ENCODE data around the gene SEMA3A.
A peak's percentile ranks its signal among the peaks of the same experiment; 100 is the strongest.

The SEMA3A gene

DNA sequence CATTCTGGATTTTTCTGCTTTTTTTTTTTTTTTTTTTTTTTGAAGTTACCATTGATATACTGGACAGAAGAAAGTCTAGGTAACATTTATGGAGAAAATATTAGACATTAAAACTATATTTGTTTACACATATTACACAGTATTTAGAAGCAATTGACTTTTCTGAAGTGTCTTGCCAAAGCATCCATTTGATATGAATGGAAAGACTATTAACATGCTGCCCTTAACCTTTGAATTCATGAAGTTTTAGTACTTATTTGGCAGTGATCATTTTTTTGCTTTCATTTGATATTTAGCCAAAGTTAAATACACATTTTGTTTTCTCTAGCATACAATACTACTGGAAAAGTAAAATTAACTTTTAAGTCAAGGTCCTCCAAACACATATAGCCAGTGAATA is 210.0 kb downstream of the SEMA3A start:
- intact Hi-C loops (cut with DNase I), result no loop called here
- no peak for DNase-seq

GRCh38 chr7:83984076-83984475 is 210.5 kb downstream of the SEMA3A start:
- DNase-seq, result no peak
- intact Hi-C loops (cut with DNase I), result no loop called here

- intact Hi-C loops (cut with DNase I), result no loop called here
- no peak for DNase-seq
Observed at GRCh38 chr7:83983606-83984005, 211.0 kb downstream of the SEMA3A start.

DNA sequence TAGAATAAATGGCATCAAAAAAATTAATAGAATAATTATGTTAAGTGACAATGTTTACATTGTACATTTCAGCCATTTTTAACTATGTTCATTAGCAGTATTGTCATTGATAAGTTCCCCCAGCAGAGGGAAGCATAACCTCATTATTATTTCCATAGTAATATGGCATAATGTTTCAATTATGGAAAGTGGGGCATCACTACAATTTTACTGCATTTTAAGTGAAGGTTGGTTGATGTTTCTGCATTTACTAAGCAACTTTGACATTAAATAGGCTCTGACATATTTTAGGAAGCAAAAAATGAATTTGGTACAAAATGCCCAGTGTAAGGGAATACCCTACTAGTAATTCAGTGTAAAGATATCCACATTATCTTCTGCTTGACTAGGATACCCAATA is 218.3 kb downstream of the SEMA3A start:
- intact Hi-C loops (cut with DNase I), result loop anchor here (5.0 to 10.0 kb wide), 2 partner anchors 208 to 1051 kb away; no protein-coding TSS in a partner anchor
- DNase-seq, result peak in 6 of 42 donors; percentile 10 to 59 (median 26)

DNA sequence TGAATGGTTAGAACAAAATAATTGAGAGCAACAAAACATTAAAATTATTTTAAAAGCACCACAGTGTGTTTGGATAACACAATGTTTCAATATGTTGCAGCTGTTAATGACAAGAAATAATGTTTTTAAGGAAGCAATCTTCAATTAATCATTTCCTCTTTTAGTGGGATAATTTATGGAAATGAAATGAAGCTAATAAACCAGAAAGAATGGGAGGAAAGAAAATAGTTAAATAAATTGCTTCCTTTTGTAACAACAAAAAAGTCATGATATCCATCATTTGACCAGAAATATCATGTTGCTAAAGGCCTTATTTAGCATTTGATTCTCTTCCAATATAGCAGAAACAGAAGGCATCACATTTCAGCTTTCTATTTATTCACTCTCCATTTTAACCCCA is 224.5 kb downstream of the SEMA3A start:
- no peak for DNase-seq
- intact Hi-C loops (cut with DNase I), result loop anchor here (10.0 kb wide), 1 partner anchor 215 kb away; no protein-coding TSS in a partner anchor

GRCh38 chr7:83964318-83964717 is 230.3 kb downstream of the SEMA3A start:
- intact Hi-C loops (cut with DNase I), result no loop called here
- DNase-seq, result peak in 4 of 42 donors; percentile 12 to 35 (median 18)

- intact Hi-C loops (cut with DNase I), result no loop called here
- DNase-seq, result no peak
Observed at GRCh38 chr7:83957333-83957732, 237.3 kb downstream of the SEMA3A start.

GRCh38 chr7:83956104-83956503 is 238.5 kb downstream of the SEMA3A start:
- intact Hi-C loops (cut with DNase I), result no loop called here
- DNase-seq, result no peak

- intact Hi-C loops (cut with DNase I), result no loop called here
- no peak for DNase-seq
Observed at GRCh38 chr7:83952236-83952635, 242.4 kb downstream of the SEMA3A start.

DNA sequence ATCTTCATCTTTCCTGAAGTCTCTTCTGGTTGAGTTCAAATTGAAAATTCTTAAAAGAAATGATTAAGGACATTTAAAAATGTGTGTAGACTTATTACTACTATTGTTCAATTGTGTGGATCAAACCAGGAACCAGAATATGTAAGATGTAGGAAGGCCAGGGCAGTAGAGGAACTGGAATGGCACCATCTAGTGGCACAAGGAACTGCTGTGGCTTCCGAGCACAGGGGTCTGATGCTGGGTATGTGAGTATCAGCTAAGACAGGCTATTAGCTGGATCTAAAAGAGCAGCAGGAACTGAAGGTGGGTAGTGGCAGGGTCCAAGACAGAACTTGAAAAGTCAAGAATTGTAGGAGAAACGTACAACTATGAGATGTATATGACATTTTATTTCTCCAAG is 247.3 kb downstream of the SEMA3A start:
- intact Hi-C loops (cut with DNase I), result no loop called here
- DNase-seq, result peak in 34 of 42 donors; percentile 7 to 81 (median 36)

DNA sequence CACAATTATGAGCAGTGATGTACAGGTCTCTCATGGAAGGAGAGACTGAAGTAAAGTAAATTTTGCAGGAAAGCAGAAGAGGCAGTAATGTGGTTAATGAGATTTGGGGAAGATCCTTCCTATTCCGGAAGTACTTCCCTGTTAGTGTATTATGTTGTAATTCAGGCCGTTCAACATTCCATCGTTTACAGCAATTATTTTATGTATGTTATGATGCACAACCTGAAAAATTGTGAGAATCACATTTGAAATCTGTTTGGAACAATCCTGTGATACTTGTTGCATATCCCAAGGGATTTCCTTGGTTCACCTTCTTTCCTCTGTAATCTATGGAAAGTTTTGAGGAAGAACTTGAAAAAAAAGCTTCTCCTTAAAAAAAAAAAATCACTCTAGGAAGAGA is 247.8 kb downstream of the SEMA3A start:
- DNase-seq, result no peak
- intact Hi-C loops (cut with DNase I), result no loop called here

DNA sequence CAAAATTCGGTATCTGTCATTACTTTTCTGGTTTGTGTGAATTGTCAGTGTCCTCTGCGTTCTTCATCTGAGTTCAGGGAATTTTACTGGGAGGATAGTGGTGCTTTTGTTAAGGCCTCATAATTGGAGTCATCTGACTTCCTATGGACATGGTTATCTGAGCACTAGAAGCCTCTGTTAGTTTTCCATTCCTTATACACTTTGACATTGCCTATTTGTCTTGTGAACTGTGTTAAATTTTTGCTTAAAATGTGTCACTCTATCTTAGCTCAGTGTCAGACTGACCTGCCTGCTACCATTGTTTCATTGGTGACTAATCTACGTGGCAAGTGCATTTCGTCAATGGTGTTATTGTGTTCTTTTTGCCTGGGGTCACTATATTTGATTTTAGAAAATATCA is 253.3 kb downstream of the SEMA3A start:
- intact Hi-C loops (cut with DNase I), result no loop called here
- peak in 1 of 42 donors; percentile 29 for DNase-seq

DNA sequence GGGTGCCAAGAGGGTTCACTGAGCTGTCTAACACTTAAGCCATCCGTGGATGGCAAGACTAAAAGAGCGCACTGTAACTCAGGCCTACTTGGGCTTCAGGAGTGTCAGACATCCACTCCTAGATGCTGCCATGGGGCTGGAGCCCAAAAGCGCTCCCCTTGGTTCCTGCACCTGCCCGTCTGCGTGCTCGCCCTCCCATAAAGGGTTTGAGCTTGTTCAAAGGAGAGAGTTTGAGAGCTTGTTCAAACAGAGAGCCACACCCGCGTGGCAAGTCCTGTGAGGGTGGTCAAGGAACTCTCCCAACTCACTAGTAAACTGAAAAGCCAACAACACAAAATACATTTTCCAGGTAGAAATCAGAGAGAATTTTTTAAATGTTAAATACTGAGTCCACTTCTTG is 256.7 kb downstream of the SEMA3A start:
- intact Hi-C loops (cut with DNase I), result loop anchor here (2.0 kb wide), 1 partner anchor 1085 kb away; no protein-coding TSS in a partner anchor
- DNase-seq, result no peak

DNA sequence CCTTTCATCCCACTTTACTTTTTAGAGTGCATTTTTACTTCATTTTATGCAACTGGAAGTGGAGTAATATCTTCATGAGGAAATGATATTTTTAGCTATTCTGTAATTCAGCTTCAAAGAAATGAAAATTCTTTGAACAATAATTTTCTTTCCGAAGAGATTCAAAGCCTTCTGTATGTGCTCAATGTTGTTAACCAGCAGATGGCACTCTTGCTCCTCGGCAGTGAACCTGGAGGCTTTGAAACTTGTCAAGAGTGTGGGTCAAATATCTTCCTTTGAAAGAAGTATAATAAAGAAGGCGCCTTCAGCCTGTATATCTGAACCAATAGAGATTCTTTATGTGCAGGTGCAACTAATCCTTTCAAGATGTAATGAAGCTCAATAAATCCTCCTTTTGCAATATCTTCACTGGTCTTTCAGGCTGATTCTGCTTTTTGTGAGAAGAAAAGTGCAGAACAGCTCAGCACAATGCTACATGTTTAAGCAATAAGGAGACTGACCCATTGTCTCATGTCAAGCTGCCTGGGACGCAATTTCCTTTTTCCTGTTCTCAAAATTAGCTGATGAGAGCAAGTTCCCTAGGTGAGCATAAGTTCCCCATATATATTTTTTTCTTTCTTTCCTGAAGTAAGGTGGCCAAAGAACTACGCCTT is 258.4 kb downstream of the SEMA3A start:
- peak; percentile 31 to 89 (median 74) for DNase-seq
- intact Hi-C loops (cut with DNase I), result loop anchor here (2.0 kb wide), 1 partner anchor 1087 kb away; no protein-coding TSS in a partner anchor

GRCh38 chr7:83934118-83934734 is 260.4 kb downstream of the SEMA3A start:
- DNase-seq, result no peak
- intact Hi-C loops (cut with DNase I), result no loop called here

DNA sequence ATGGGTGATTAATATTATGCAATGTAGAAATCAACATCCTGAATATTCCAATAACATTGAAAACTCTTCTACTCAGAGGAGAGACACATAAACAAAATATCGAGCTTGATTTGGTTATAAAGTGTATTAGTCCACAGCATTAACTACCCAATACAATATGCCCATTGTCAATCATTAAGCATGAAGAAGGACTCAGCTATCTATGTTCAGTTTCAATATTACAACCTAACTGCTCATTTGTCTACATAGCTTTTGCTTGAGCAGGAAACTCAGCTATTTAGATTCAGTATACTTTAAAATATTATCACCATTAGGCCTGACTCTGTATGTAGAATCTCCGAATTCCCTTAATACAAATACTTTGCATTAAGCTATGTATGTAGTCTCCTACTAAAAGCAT is 262.6 kb downstream of the SEMA3A start:
- intact Hi-C loops (cut with DNase I), result no loop called here
- no peak for DNase-seq

DNA sequence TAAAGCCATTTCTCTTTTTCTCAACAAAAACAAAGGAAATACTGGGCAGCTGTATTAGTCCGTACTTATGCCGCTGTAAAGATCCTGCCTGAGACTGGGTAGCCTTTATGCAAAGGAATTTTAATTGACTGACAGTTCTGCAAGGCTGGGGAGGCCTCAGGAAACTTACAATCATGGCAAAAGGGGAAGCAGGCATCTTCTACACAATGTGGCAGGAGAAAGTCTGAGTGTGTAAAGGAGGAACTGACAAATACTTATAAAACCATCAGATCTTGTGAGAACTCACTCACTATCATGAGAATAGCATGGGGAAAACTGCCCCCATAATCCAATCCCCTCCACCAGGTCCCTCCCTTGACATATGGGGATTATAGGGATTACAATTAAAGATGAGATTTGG is 264.3 kb downstream of the SEMA3A start:
- DNase-seq, result no peak
- intact Hi-C loops (cut with DNase I), result no loop called here

- intact Hi-C loops (cut with DNase I), result no loop called here
- DNase-seq, result no peak
Observed at GRCh38 chr7:83925860-83926259, 268.7 kb downstream of the SEMA3A start.

DNA sequence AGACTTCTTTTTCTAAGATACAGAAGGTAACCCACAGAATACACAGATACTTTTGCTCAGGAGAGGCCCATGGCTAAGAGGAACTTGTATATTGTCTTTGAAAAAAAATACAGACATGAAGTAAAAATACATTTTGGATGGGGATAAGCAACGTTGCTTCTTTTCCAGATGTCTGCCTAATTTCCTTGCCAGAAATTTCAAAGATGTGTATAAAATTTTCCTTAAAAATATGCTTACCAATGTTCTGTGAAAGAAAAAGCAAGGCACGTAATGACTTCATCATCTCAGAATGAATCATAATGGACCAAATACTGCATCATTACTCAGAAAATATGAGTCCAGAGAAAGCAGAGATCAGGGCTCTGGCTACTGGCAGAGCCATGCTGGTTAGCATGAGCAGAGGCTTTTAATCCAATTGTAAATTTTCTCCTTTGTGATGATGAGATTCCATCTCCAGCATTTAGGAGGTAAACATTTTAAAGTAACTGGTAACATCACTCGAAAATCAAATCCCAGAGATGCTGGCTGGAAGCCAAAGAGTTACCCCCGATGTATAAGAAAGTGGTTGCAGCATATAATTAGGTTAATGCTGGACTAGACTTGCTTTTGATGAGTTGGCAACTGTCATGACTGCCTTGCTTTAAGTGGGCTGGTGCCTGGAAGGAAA is 272.5 kb downstream of the SEMA3A start:
- no peak for DNase-seq
- intact Hi-C loops (cut with DNase I), result no loop called here

DNA sequence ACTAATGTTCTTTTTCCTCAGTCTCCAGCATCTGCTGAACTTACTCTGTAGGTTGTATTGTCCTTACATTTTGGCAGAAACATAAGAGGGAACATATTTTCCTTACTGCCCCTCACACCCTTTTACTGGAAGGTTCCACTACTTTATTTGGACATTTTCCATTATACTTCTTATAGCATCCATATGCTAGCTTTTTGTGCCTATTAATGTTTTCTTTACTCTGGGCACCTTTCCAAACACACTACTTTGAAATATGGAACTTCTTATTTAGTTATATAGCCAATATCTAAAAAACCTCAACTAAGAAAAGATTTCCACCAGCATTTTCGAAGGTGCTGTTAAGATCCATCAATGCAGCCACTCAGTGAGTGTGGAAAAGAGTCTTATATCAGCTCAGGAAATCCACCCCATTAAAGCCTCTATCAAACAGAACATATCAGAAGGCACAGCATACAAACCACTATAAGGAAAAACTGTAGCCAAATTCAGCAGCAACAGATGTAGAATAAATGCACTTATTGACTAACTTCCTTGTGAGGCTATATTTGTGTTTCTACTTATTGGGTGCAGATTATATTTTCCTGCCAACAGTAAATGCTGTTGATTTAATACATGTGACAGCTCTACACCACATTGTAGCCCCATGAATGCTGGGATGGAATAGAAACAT is 273.2 kb downstream of the SEMA3A start:
- no peak for DNase-seq
- intact Hi-C loops (cut with DNase I), result no loop called here

Measured in head of caudate nucleus (tissue), 42 donors.